ENCODE measurements around the gene ACSS3. TPM values are rescaled to one million over a fixed set of nuclear protein-coding genes. Genes with fewer than 3 reads are reported as not detected.

Gene ACSS3
- total RNA-seq, 3 donors from 2014 or later = 0.11 TPM; not detected in 2

GRCh38 chr12:81125691-81126090 is 47.8 kb downstream of the ACSS3 start:
- H3K4me1 Mint-ChIP-seq (ENCODE audit: low read depth) = no peaks in the 10 kb centered on the region
- no peak for ATAC-seq
- no peak overlapping the region for H3K4me3 Mint-ChIP-seq
- H3K27me3 Mint-ChIP-seq (ENCODE audit: low read depth) = no peaks in the 10 kb centered on the region
- no peaks in the 10 kb centered on the region for H3K36me3 Mint-ChIP-seq (ENCODE audit: insufficient read depth)
- no peak for DNase-seq
- peaks cover 8% of the 10 kb centered on the region for H3K9me3 Mint-ChIP-seq

DNA sequence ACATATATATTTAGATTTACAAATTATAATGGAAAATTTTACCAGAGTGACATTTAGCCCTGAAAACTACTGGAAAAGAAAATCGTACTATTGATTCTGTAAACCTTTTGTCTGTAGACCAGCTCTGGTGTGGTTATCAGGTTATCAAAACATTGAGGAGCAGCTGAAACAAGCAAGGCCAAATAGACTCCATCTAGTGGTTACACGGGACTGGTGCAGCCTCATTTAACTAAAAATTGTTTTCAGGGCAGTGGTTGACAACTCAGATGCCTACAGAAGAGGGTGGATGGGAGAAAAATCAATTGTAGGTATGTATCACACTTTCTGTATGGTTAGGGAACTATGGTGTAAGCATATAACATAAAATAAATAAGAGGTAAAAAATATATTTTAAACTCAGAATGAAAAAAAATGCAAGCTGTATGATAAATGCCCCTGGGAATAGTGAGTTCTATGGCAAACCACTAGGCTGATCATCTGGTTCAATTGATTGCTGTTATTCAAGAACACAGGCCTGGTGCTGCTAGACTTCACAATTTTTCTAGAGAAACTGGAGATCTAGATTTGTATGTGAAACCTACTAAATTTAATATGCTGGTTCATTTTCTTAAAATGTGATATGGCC is 51.2 kb downstream of the ACSS3 start:
- Mint-ChIP-seq H3K4me1 (ENCODE audit: low read depth) (no peaks in the 10 kb centered on the region), H3K27me3 (ENCODE audit: low read depth) (no peaks in the 10 kb centered on the region), H3K9me3 (peaks cover 11% of the 10 kb centered on the region), H3K4me3 (no peak overlapping the region), H3K36me3 (ENCODE audit: insufficient read depth) (no peaks in the 10 kb centered on the region)
- ATAC-seq (no peak), DNase-seq (no peak)

- H3K9me3 Mint-ChIP-seq = peaks cover 5% of the 10 kb centered on the region
- H3K4me3 Mint-ChIP-seq = no peak overlapping the region
- no peaks in the 10 kb centered on the region for H3K27me3 Mint-ChIP-seq (ENCODE audit: low read depth)
- no peak for ATAC-seq
- DNase-seq = no peak
- H3K36me3 Mint-ChIP-seq (ENCODE audit: insufficient read depth) = no peaks in the 10 kb centered on the region
- H3K4me1 Mint-ChIP-seq (ENCODE audit: low read depth) = no peaks in the 10 kb centered on the region
Measured at GRCh38 chr12:81136519-81136918, 58.6 kb downstream of the ACSS3 start.

- DNase-seq = no peak
- H3K9me3 Mint-ChIP-seq = no peaks in the 10 kb centered on the region
- H3K4me1 Mint-ChIP-seq (ENCODE audit: low read depth) = no peaks in the 10 kb centered on the region
Measured at GRCh38 chr12:81137801-81138200, 59.9 kb downstream of the ACSS3 start.

GRCh38 chr12:81141217-81141616 is 63.3 kb downstream of the ACSS3 start:
- ATAC-seq = no peak
- Mint-ChIP-seq H3K9me3 (no peaks in the 10 kb centered on the region), H3K4me3 (no peak overlapping the region), H3K4me1 (ENCODE audit: low read depth) (no peaks in the 10 kb centered on the region), H3K27me3 (ENCODE audit: low read depth) (no peaks in the 10 kb centered on the region), H3K36me3 (ENCODE audit: insufficient read depth) (no peaks in the 10 kb centered on the region)
- DNase-seq = no peak

More at GRCh38 chr12:81137801-81138200, 59.9 kb downstream of the ACSS3 start:
- no peaks in the 10 kb centered on the region for H3K36me3 Mint-ChIP-seq (ENCODE audit: insufficient read depth)
- H3K4me3 Mint-ChIP-seq = no peak overlapping the region
- H3K27me3 Mint-ChIP-seq (ENCODE audit: low read depth) = no peaks in the 10 kb centered on the region
- no peak for ATAC-seq

DNA sequence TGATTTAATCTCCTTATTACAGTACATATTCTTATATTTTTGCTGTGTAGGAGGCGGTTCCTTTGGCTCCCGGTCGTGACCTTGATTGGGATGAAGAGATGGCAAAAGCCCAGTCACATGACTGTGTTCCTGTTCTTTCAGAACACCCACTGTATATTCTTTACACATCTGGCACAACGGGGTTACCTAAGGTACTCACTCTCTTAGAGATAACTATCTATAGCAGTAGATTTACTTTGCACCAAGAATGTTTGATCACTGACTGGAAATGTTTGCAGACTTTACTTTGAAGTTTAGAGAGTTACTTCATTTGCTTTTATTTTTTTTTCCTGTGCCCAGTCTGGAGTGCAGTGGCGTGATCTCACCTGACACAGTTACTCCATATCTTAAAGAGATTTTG is 65.2 kb downstream of the ACSS3 start:
- no peaks in the 10 kb centered on the region for H3K4me1 Mint-ChIP-seq (ENCODE audit: low read depth)
- no peaks in the 10 kb centered on the region for H3K27me3 Mint-ChIP-seq (ENCODE audit: low read depth)
- no peaks in the 10 kb centered on the region for H3K36me3 Mint-ChIP-seq (ENCODE audit: insufficient read depth)
- no peak overlapping the region for H3K4me3 Mint-ChIP-seq
- H3K9me3 Mint-ChIP-seq = no peaks in the 10 kb centered on the region
- ATAC-seq (no peak), DNase-seq (no peak)

DNA sequence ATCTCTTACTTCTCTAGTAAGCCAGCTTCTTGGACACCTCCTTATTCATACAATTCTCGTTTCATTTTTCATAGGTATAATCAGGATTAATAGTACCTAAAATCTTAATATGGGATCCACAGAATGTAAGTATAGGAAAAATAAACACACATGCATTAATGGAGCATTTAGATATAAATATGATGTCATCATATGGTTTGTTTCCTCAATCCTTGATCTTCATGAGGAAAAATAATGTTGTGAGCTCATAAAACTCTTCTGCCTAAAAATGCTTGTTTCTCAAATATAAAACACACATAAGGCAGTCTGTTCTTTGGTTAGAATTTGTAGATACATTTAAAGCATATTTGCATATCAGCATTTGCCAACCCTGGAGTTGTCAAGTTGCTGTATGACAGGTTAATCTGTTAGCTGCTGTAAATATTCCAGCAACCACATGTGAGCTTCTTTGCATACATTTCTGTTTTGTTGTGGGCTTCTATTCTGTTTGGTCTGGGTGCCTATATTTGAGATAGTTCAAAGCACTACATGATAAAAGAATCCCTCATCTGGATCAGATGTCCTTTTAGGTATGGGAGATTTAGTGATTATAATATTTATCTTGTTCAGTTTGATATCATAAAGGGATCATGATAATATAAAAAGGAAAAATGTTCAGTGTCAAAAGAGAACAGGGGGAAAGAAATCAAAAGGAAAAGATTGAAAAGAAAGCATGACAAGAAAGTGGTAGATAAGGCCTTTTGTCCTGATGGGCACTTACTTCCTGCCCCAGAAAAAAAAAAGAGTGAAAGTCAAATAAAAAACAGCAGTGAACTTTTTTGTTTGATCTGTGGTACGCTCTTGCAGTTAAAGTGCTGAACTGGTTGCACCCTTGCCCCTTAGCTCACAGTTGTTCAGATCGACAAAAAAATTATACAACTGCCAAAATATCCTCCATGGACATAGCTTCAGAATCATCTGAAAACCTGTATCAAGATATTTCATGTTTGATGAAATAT is 68.6 kb downstream of the ACSS3 start:
- no peak for DNase-seq
- H3K4me1 Mint-ChIP-seq (ENCODE audit: low read depth) = no peaks in the 10 kb centered on the region
- no peaks in the 10 kb centered on the region for H3K9me3 Mint-ChIP-seq
- no peak for ATAC-seq
- H3K36me3 Mint-ChIP-seq (ENCODE audit: insufficient read depth) = no peaks in the 10 kb centered on the region
- H3K27me3 Mint-ChIP-seq (ENCODE audit: low read depth) = no peaks in the 10 kb centered on the region
- H3K4me3 Mint-ChIP-seq = no peak overlapping the region

DNA sequence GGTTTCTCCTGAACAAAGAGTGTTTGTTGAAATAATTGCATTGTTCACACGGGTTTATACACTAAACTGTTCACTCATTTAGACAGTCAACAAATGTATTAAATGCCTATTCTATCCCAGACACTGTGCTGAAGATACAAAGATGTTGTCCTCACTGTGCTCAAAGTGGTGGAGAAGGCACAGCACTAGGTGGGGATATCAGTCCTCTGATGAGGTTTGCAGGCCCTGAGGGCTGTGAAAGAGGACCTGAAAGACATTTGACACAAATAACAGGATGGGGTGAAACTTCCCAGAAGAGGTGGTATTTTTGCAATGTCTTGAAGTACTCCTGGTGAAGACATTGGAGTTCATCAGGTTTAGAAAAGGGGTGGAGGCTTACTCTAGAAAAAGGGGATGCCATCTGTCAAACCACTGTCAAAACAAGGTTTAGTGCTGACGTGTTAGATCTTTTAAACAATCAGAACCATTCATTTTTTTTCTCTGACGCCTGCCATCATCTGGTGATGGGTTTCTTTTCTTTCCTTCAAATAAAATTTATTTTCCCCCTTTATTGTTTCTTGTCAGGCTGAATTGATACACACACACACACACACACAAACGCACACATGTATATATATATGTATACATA is 69.5 kb downstream of the ACSS3 start:
- DNase-seq = no peak
- no peak for ATAC-seq
- H3K36me3 Mint-ChIP-seq (ENCODE audit: insufficient read depth) = no peaks in the 10 kb centered on the region
- no peaks in the 10 kb centered on the region for H3K9me3 Mint-ChIP-seq
- no peaks in the 10 kb centered on the region for H3K4me1 Mint-ChIP-seq (ENCODE audit: low read depth)
- no peaks in the 10 kb centered on the region for H3K27me3 Mint-ChIP-seq (ENCODE audit: low read depth)
- H3K4me3 Mint-ChIP-seq = no peak overlapping the region

DNA sequence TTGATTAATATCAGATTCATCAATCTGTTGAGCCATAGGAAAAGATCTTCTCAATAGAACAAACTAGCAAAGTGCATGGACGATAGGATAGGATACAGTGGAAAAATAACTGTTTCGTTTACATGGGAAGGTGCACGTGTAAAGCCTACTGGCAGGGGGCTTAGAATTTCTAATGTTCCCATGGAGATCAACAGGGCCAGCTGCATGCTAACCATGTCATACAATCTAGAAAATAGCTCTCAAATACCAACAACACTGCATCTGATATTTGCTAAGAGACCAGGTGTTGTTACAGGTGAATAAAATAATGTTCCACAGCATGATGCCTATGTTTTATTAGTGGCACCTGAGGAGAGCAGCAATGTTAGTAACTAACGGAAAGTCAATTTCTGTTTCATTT is 72.5 kb downstream of the ACSS3 start:
- ATAC-seq (no peak), DNase-seq (no peak)
- Mint-ChIP-seq H3K9me3 (no peaks in the 10 kb centered on the region), H3K4me3 (no peak overlapping the region), H3K4me1 (ENCODE audit: low read depth) (no peaks in the 10 kb centered on the region), H3K27me3 (ENCODE audit: low read depth) (no peaks in the 10 kb centered on the region), H3K36me3 (ENCODE audit: insufficient read depth) (no peaks in the 10 kb centered on the region)

DNA sequence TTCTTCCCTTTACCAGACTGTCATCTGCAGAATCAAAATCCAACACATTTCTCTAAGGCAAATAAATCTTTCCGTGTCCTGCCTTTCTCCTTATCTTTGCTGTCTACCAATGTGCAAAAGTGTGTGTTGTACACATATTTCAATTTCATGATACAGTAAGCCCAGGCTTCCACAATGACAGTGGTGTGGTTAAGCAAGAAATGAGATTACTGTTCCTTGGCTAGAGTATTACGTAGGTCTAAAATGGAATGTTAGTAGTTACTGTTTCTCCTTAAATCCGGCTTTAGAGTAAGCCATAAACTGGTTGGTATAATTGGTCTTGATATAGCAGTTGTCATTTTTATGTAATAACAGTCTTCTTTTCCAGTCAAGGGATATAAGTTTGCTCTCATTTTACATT is 82.0 kb downstream of the ACSS3 start:
- no peak overlapping the region for H3K4me3 Mint-ChIP-seq
- H3K4me1 Mint-ChIP-seq (ENCODE audit: low read depth) = no peaks in the 10 kb centered on the region
- H3K36me3 Mint-ChIP-seq (ENCODE audit: insufficient read depth) = no peaks in the 10 kb centered on the region
- H3K9me3 Mint-ChIP-seq = no peaks in the 10 kb centered on the region
- no peaks in the 10 kb centered on the region for H3K27me3 Mint-ChIP-seq (ENCODE audit: low read depth)
- no peak for ATAC-seq
- no peak for DNase-seq

DNA sequence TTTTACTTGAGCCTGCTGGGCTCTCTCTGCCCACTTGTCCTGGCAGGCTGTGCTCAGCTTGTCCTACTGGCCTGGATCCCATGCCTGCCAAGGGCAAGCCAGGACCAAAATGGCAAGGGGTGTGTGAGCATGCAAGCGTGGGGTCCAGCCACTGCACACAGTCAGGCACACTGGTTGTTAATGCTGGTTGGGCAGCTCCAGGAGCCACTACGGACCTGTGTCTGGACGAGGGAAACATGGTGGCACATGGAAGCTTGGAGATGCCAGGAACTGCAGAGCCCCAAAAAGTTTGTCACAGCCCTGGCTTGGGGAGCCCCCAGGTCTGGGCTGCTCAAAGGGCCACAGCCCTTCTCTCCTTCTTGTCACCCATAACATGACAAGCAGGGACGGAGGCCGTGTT is 83.8 kb downstream of the ACSS3 start:
- Mint-ChIP-seq H3K4me3 (no peak overlapping the region), H3K36me3 (ENCODE audit: insufficient read depth) (no peaks in the 10 kb centered on the region)

GRCh38 chr12:81162391-81163136 is 84.7 kb downstream of the ACSS3 start:
- DNase-seq = no peak
- Mint-ChIP-seq H3K4me1 (ENCODE audit: low read depth) (no peaks in the 10 kb centered on the region), H3K4me3 (no peak overlapping the region), H3K36me3 (ENCODE audit: insufficient read depth) (no peaks in the 10 kb centered on the region), H3K9me3 (peaks cover 5% of the 10 kb centered on the region), H3K27me3 (ENCODE audit: low read depth) (no peaks in the 10 kb centered on the region)
- no peak for ATAC-seq

More for the DNA sequence above, 83.8 kb downstream of the ACSS3 start:
- H3K4me1 Mint-ChIP-seq (ENCODE audit: low read depth) = no peaks in the 10 kb centered on the region
- peaks cover 5% of the 10 kb centered on the region for H3K9me3 Mint-ChIP-seq
- ATAC-seq = no peak
- DNase-seq = no peak
- no peaks in the 10 kb centered on the region for H3K27me3 Mint-ChIP-seq (ENCODE audit: low read depth)

DNA sequence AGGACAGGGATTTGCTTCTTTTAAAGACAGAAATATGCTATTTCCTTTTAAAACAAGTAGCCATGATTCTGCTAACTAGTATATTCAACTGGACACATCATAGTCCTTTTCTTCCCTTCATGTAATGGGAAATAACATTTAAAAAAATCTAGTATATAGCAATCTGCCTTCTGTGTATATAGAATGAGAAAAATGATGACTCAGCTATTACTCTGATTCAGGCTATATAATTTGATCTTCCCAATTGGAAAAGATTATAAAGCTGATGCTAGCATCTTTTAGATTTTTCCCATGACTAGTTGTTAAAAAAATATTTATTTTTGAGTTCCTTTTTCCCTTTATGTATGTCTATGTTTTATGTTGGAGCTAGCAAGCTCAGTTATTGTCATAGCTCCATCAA is 86.9 kb downstream of the ACSS3 start:
- H3K36me3 Mint-ChIP-seq (ENCODE audit: insufficient read depth) = no peaks in the 10 kb centered on the region
- H3K4me1 Mint-ChIP-seq (ENCODE audit: low read depth) = no peaks in the 10 kb centered on the region
- ATAC-seq (no peak), DNase-seq (no peak)
- H3K4me3 Mint-ChIP-seq = no peak overlapping the region
- no peaks in the 10 kb centered on the region for H3K27me3 Mint-ChIP-seq (ENCODE audit: low read depth)
- H3K9me3 Mint-ChIP-seq = peaks cover 5% of the 10 kb centered on the region

- DNase-seq (no peak), ATAC-seq (no peak)
- H3K36me3 Mint-ChIP-seq (ENCODE audit: insufficient read depth) = no peaks in the 10 kb centered on the region
- no peak overlapping the region for H3K4me3 Mint-ChIP-seq
- H3K4me1 Mint-ChIP-seq (ENCODE audit: low read depth) = no peaks in the 10 kb centered on the region
- peaks cover 5% of the 10 kb centered on the region for H3K9me3 Mint-ChIP-seq
- H3K27me3 Mint-ChIP-seq (ENCODE audit: low read depth) = no peaks in the 10 kb centered on the region
Measured at GRCh38 chr12:81166790-81167189, 88.9 kb downstream of the ACSS3 start.
